Dendritic cell treated with granulocyte-macrophage colony-stimulating factor and Interleukin-4, amounts not matched to agents 40 ng/mL and 50 ng/mL, for 4 days (primary cell): Measurements from ENCODE around the gene SEMA4D.

ENCODE experiments used
- H3K27ac Mint-ChIP-seq: one replicate; pipeline ENCODE4 v1.8.0; 2022; ENCODE audit warnings: mild to moderate bottlenecking, mixed read lengths
- H3K27me3 Mint-ChIP-seq: one replicate; pipeline ENCODE4 v1.8.0; 2022; ENCODE audit warnings: mild to moderate bottlenecking, mixed read lengths
- H3K36me3 Mint-ChIP-seq: one replicate; pipeline ENCODE4 v1.8.0; 2022; ENCODE audit warnings: low read depth, mixed read lengths
- H3K4me1 Mint-ChIP-seq: one replicate; pipeline ENCODE4 v1.8.0; 2022; ENCODE audit warnings: low read depth, mixed read lengths
- H3K4me3 Mint-ChIP-seq: one replicate; pipeline ENCODE4 v1.8.0; 2022; ENCODE audit warnings: mild to moderate bottlenecking, moderate library complexity, mixed read lengths
- H3K9me3 Mint-ChIP-seq: one replicate; pipeline ENCODE4 v1.8.0; 2022; ENCODE audit warnings: mixed read lengths
- intact Hi-C: fragments of 100-400 bp; cut with micrococcal nuclease; formaldehyde crosslinking; loops from one replicate; pipeline ENCODE4 v1.15.0; 2022

The SEMA4D gene

DNA sequence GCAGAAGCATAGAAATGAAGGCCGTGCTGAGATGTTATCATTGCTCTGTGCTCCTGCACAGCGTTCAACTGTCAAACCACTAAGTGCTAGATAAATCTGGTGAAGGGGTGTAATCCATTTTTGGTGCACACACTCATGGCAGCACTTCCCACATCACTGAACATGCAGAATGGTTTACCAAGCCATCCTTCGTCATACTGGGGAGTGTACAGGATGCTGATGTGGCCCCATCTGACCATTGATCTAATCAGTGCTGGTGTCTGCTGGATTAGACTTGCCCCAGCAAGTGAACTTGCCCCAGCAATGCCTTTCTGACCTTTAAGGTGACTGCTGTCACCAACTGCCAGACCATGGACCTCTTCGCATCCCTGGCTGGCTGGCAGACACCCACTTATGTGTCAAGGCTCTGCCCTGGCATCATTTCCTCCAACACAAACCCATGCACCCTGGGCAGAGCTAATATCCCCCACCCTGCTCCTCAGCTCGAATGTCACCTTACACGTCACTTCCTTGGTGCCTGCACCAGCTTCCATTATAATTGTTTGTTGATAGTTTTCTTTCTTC lies 4.2 kb upstream of the SEMA4D start:
- no peak overlapping the region for H3K4me3 Mint-ChIP-seq
- intact Hi-C loops = no loop called here
- H3K9me3 Mint-ChIP-seq = no peaks in the 10 kb centered on the region

DNA sequence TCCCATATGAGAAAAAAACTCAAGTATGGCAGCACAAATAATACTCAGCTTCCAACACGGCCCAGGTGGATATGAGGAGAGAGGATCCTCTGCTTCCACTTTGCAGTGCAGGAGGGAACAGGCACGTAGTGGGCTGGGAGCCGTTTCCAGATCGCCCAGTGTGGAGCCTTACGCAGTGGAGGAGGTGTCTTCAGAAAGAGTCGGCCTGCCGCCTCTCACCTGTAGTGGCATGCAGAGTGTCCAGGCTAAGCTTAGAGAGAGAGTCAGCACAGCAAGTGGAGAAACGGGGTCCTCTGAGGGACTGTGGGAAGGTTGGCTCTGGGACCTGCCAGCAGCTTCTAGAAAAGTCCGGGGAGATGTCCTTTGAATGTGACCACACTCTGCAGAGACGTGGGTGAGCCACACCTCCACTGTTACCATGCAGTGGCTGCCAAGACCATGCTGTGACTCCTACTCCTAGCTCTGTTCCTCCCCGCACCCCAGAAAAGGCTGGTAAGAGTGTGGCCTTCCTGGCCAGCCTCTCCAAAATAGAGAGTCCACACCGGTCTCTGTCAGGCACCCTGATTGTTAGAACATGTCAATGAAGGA lies 3.5 kb upstream of the SEMA4D start:
- intact Hi-C loops = no loop called here
- Mint-ChIP-seq H3K36me3 (no peaks in the 10 kb centered on the region), H3K9me3 (no peaks in the 10 kb centered on the region), H3K4me1 (peaks cover 37% of the 10 kb centered on the region), H3K4me3 (no peak overlapping the region), H3K27me3 (peaks cover 2% of the 10 kb centered on the region), H3K27ac (no peak overlapping the region)

More for the DNA sequence above, 4.2 kb upstream of the SEMA4D start:
- Mint-ChIP-seq H3K27ac (no peak overlapping the region), H3K27me3 (peaks cover 2% of the 10 kb centered on the region), H3K36me3 (no peaks in the 10 kb centered on the region), H3K4me1 (peaks cover 34% of the 10 kb centered on the region)

DNA sequence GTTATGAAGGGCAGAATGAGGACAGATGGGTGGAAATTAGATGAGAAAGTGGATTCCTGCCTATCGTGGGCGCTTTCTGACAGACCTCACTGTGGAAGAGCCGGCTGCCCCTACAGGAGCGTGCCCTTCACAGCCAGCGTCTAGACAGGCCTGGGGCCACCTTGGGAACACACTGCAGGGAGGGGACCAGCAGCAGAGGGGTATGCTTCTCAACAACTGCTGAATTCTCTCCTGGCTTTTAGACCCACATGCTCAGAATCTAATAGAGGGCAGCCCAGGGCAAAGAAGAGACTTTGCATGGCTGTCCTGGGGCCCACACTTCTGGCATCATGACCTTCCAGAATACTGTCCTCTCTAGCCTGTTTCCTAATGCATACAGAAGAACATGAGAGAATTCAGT lies 2.1 kb upstream of the SEMA4D start:
- intact Hi-C loops = no loop called here
- Mint-ChIP-seq H3K36me3 (no peaks in the 10 kb centered on the region), H3K4me1 (peaks cover 50% of the 10 kb centered on the region), H3K27me3 (peaks cover 2% of the 10 kb centered on the region), H3K27ac (no peak overlapping the region), H3K4me3 (no peak overlapping the region), H3K9me3 (no peaks in the 10 kb centered on the region)

DNA sequence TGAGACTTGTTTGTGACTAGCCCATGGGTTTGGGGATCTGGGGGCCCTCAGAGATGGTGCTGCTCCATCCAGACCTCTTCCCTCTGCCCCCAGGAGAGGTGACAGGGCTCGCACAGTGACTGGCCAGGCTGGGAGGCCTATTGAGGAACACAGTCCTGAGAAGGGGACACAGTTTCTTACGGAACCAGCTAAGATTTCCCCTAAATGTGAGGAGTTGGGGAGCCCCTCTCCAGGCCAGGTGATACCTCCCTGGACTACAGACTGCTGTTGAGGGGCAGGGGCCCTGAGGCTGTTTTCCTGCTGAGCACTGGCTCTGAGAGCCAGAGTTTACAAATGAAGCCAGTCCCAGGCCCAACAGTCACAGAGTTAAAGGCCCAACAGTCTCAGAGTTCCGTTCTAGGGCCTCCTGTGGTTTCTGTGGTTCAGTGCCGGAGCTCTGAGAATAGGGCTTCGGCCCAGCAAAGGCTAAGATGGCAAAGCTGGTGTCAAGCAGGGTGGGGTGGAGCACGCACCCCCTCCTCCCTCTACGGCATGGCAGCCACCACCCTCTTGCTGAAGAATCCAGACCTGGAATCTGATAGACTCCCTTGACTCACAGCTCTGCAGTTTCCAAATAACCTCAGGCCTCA lies 1.1 kb upstream of the SEMA4D start:
- no peaks in the 10 kb centered on the region for H3K9me3 Mint-ChIP-seq
- peak overlapping the region; percentile 72 for H3K27ac Mint-ChIP-seq
- no peaks in the 10 kb centered on the region for H3K36me3 Mint-ChIP-seq
- H3K4me1 Mint-ChIP-seq = peaks cover 60% of the 10 kb centered on the region
- peaks cover 2% of the 10 kb centered on the region for H3K27me3 Mint-ChIP-seq
- no peak overlapping the region for H3K4me3 Mint-ChIP-seq
- intact Hi-C loops = loop anchor here (5.0 to 10.0 kb wide), 2 partner anchors 48 to 54 kb away; no protein-coding TSS in a partner anchor

DNA sequence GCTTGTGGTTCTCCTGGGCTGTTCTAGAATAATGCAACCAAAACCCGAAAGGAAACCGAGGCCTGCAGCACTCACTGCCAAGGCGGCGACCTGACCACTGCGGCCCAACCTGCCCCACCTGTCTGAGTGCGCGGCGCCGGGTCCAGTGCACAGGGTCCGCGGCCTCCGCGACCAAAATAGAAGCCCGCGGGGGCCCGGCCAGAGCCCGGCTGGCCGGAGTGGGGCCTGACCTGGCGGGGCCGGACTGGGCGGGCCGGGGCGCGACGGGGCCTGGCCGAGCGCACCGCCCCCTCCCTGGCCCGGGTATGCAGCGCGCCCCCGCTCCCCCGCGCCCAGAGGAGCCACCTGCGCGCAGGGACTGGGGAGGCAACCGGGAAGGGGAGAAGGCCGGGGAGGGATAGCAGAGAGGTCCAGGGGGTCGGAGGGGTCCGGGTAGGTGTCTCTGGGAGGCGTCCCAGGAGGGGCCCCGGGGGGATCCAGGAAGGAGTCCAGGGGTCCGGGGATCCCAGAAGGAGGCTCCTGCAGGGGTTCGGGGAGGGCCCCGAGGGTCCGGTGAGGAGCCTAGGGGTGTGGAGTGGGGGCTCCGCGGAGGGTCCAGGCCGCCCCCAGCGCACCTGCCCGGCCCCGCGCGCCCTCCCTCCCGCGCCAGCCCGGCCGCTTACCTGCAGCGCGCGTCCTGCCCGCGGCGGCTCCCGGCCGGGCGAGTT lies 503 bp downstream of the SEMA4D start:
- H3K27me3 Mint-ChIP-seq = peaks cover 2% of the 10 kb centered on the region
- peaks cover under 1% of the 10 kb centered on the region for H3K36me3 Mint-ChIP-seq
- H3K9me3 Mint-ChIP-seq = no peaks in the 10 kb centered on the region
- peaks cover 74% of the 10 kb centered on the region for H3K4me1 Mint-ChIP-seq
- H3K4me3 Mint-ChIP-seq = peak overlapping the region; percentile 74
- intact Hi-C loops = loop anchor here (5.0 to 10.0 kb wide), 2 partner anchors 50 to 53 kb away; no protein-coding TSS in a partner anchor
- peak overlapping the region; percentile 76 for H3K27ac Mint-ChIP-seq

DNA sequence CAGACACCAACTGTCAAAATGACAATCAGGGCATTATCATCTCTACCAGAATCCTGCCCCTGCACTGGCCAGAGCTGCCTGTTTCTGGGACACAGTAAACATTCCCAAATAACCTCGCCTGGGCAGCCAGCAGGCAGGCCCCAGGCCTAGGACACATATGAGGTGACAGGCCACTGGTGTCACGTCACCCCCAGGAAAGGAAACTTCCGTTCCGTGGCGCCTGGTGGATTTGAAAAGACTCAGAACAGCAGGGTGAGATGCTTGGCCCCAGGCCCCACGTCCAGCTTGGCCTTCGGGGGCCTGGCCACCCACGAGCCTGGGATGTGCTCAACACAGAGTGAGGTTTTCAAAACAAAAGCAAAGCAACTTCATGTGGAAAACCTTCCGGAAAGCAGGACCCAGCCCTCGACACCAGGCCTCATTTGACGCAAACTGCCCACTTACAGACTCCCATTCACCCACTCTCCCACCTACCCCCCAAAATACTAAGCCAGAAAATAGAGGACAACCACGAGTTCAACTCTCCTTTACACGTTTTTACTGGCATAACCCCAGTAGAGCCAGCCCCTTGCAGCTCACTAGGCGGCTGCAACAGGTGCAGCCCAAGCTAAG lies 1.2 kb downstream of the SEMA4D start:
- H3K4me1 Mint-ChIP-seq = peaks cover 81% of the 10 kb centered on the region
- peaks cover 2% of the 10 kb centered on the region for H3K27me3 Mint-ChIP-seq
- no peaks in the 10 kb centered on the region for H3K9me3 Mint-ChIP-seq
- peak overlapping the region; percentile 74 for H3K4me3 Mint-ChIP-seq
- intact Hi-C loops = loop anchor here (5.0 to 10.0 kb wide), 2 partner anchors 51 to 52 kb away; no protein-coding TSS in a partner anchor
- peak overlapping the region; percentile 76 for H3K27ac Mint-ChIP-seq
- H3K36me3 Mint-ChIP-seq = peaks cover 8% of the 10 kb centered on the region

DNA sequence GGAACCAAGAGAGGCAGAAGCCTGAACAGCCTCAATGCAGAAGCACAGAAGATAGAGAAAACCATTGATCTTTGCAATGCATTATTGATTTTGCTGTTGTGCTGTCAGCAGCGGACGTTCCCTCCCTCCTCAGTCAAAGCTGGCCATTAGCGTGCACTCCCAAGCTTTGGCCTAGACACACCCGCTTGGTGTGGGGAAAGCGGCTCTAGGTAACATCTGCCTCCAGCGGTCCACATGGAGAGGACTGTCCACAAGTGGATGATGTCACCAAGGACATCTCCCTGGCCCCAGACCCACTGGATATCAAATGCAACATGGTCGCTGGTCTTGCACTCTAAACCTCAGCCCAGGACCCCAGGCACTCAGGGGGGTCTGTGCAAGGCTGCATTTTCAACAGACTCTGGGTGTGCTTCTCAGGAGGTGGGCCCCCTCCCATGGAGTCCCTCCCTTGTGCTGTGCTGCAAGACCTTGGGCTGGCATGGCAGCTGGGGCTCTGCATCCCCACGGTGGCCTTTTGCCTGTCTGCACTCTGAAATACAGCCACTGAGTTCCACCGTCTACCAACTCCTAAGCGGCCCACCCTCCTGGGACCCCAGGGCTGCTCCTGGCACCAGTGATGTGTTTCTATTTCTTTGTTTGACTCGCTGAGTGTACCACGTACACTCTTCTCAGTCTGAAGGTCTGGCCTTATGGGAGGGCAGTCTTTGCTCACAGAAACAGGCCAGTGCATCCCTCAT lies 1.9 kb downstream of the SEMA4D start:
- Mint-ChIP-seq H3K9me3 (no peaks in the 10 kb centered on the region), H3K4me3 (peak overlapping the region; percentile 74), H3K36me3 (peaks cover 9% of the 10 kb centered on the region), H3K27ac (peak overlapping the region; percentile 76), H3K4me1 (peaks cover 82% of the 10 kb centered on the region), H3K27me3 (no peaks in the 10 kb centered on the region)
- intact Hi-C loops = loop anchor here (5.0 to 10.0 kb wide), 2 partner anchors 51 kb away; no protein-coding TSS in a partner anchor

DNA sequence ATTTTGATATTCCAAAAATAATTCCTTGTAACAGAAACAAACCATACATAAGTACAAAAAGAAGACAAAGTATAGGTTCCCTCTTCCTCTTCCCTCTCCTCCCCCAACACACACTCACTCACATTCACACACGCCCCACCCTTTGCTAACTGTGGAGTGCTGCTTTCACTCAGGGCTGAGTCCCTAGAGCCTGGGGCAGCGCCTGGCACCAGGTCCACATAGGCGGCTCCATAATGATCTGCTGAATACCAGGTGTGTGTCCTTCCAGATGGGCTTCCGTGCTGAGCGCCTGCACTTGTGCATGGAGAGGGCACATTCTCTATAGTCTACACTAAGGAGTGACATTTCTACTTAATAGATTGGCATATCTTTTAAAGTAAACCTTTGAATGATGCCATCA lies 3.7 kb downstream of the SEMA4D start:
- H3K27ac Mint-ChIP-seq = no peak overlapping the region
- no peaks in the 10 kb centered on the region for H3K9me3 Mint-ChIP-seq
- no peak overlapping the region for H3K4me3 Mint-ChIP-seq
- peaks cover 81% of the 10 kb centered on the region for H3K4me1 Mint-ChIP-seq
- no peaks in the 10 kb centered on the region for H3K27me3 Mint-ChIP-seq
- intact Hi-C loops = loop anchor here (10.0 kb wide), 1 partner anchor 49 kb away; no protein-coding TSS in a partner anchor
- H3K36me3 Mint-ChIP-seq = peaks cover 9% of the 10 kb centered on the region

DNA sequence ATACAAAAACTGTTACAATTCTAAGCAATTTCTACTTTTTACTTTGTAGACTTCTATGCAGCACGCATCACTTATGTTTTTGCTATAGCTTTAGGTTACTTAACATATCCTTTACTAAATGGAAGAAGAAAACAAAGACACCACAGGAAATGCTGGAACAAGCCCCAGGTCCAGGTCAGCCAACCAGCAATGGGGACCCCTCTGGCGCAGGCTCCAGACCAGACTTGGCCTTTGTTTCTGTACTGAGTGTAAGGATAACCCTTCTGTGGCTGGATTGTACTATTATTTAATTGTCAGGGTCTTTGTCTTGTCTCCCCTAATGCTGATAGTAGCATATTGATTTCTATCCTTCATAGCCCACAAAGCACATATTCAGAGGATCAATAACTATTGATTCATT lies 4.2 kb downstream of the SEMA4D start:
- peaks cover 75% of the 10 kb centered on the region for H3K4me1 Mint-ChIP-seq
- H3K36me3 Mint-ChIP-seq = peaks cover 9% of the 10 kb centered on the region
- intact Hi-C loops = loop anchor here (10.0 kb wide), 1 partner anchor 49 kb away; no protein-coding TSS in a partner anchor
- H3K9me3 Mint-ChIP-seq = no peaks in the 10 kb centered on the region
- no peak overlapping the region for H3K4me3 Mint-ChIP-seq
- no peaks in the 10 kb centered on the region for H3K27me3 Mint-ChIP-seq
- no peak overlapping the region for H3K27ac Mint-ChIP-seq

DNA sequence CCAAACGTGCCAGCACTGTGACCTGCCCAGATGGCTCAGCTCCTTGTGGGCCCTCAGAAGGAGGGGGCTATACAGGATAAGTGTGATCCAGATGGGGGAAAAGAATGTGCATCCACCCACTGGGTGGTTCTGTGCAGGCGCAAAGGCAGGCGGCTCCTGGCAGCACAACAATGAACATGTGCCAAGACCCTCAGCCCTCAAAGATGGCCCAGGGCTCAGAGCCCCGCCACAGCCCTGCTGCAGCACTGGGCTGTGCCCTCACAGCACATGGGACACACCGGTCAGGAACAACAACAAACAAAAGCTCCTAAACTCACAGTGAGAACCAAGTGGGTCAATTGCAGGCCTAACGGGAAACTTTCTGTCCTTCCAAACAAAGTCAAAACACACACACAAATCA lies 4.7 kb downstream of the SEMA4D start:
- peaks cover 71% of the 10 kb centered on the region for H3K4me1 Mint-ChIP-seq
- H3K36me3 Mint-ChIP-seq = peaks cover 9% of the 10 kb centered on the region
- intact Hi-C loops = loop anchor here (10.0 kb wide), 1 partner anchor 48 kb away; no protein-coding TSS in a partner anchor
- H3K9me3 Mint-ChIP-seq = no peaks in the 10 kb centered on the region
- H3K4me3 Mint-ChIP-seq = no peak overlapping the region
- peak overlapping the region; percentile 5 for H3K27ac Mint-ChIP-seq
- H3K27me3 Mint-ChIP-seq = no peaks in the 10 kb centered on the region

DNA sequence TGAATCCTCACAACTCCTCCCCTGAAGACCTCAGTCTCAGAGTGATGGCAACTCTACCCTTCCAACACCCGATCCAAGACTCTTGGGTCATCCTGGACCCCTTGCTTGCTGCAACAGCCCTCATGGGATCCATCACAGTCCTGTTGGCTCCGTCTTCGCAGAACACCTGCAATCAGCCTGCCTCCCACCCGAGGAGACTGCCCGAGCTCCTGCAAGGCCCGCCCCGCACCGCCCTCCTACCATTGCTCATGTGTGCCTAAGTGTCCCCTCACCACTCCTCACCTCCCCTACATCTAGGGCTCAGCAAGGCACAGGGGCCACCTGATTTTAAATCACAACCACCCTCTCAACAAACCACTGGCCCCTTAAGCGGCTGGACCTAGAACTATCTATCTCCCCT lies 5.3 kb downstream of the SEMA4D start:
- Mint-ChIP-seq H3K27me3 (no peaks in the 10 kb centered on the region), H3K4me1 (peaks cover 74% of the 10 kb centered on the region), H3K4me3 (no peak overlapping the region), H3K27ac (peak overlapping the region; percentile 5), H3K36me3 (peaks cover 9% of the 10 kb centered on the region), H3K9me3 (no peaks in the 10 kb centered on the region)
- intact Hi-C loops = loop anchor here (10.0 kb wide), 1 partner anchor 48 kb away; no protein-coding TSS in a partner anchor

DNA sequence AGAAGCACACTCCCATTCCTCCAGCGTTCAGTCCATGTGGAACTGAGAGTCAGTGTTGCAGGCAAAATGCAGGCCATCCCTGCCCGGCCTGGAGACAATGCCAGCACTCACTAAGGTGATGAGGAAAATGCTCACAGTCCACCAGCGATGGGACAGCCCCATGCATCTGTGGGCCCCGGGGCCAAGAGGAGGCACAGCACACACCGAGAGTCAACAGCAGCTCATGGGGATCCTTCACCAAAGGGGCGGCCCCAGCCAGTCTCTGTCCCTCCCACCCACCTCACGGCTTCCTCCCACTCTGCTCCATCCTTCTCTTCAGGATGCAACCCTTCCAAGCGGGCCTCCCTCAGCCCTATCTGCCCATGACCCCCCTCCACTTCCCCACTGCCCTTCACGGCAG lies 6.2 kb downstream of the SEMA4D start:
- Mint-ChIP-seq H3K36me3 (peaks cover 9% of the 10 kb centered on the region), H3K4me1 (peaks cover 77% of the 10 kb centered on the region), H3K27me3 (no peaks in the 10 kb centered on the region), H3K9me3 (no peaks in the 10 kb centered on the region), H3K4me3 (no peak overlapping the region), H3K27ac (no peak overlapping the region)
- intact Hi-C loops = loop anchor here (10.0 kb wide), 1 partner anchor 47 kb away; no protein-coding TSS in a partner anchor
